SK-N-SH (cell line): Measurements from ENCODE around the gene KIF1A. TPM values are rescaled to one million over a fixed set of nuclear protein-coding genes. Genes with fewer than 3 reads are reported as not detected.
"Not testable (repeated sequence)": the region's sequence is repeated elsewhere in the genome, so short reads cannot be mapped to it uniquely, and the experiment has no call there.

ENCODE experiments used
- CTCF ChIA-PET: fragments of 300-600, 350-600 bp; formaldehyde crosslinking; extraction: SDS; loops from one replicate; lab custom pipeline; 2021; lab: Yijun Ruan, JAX
- POLR2A ChIA-PET: fragments of 350-600 bp; sonication (Branson Sonifier 250); formaldehyde crosslinking; extraction: SDS; loops from one replicate; lab custom pipeline; 2020; ENCODE audit warnings: antibody characterized with exemption, inconsistent platforms; lab: Yijun Ruan, JAX
- DNase-seq: peaks from one replicate; pipeline ENCODE4 v3.0.0; 2012
- H2AFZ ChIP-seq: fragments of 200-600 bp; sonication (generic); 2 replicates; pipeline ENCODE4 v1.8.1; 2016; ENCODE audit warnings: antibody characterized with exemption, mild to moderate bottlenecking, low read depth
- H3F3A ChIP-seq: fragments of 200-600 bp; sonication (generic); replicated peaks from 2 replicates; pipeline ENCODE3; 2016; ENCODE audit warnings: antibody characterized with exemption, mild to moderate bottlenecking; ENCODE audit not compliant: insufficient read depth
- H3K27ac ChIP-seq, 2 experiments: fragments of 200-500 bp in 1 of 2; fragments of 200-600 bp in 1 of 2; sonication (Bioruptor generic) in 1 of 2; sonication (generic), shearing (Covaris generic) in 1 of 2; 2 replicates each; pipeline versions ENCODE4 v1.5.1 to v1.6.1; 2014 to 2016; ENCODE audit warnings: low read depth in 2 of 2, inconsistent platforms in 1 of 2, low read length in 1 of 2, mild to moderate bottlenecking in 1 of 2, mixed read lengths in 1 of 2
- H3K27me3 ChIP-seq: fragments of 200-600 bp; sonication (generic), shearing (Covaris generic); 2 replicates; pipeline ENCODE4 v1.6.1; 2016; ENCODE audit warnings: mixed run types; ENCODE audit not compliant: insufficient read depth
- H3K36me3 ChIP-seq, 2 experiments: fragments of 200-500 bp in 1 of 2; fragments of 200-600 bp in 1 of 2; sonication (Bioruptor generic) in 1 of 2; sonication (generic) in 1 of 2; replicated peaks in 1 of 2; 2 replicates each; pipeline versions ENCODE3 to v1.5.1; 2014 to 2016; ENCODE audit warnings: low read length in 1 of 2, mild to moderate bottlenecking in 1 of 2; ENCODE audit not compliant: insufficient read depth in 2 of 2, control insufficient read depth in 1 of 2
- H3K4me1 ChIP-seq, 2 experiments: fragments of 200-500 bp in 1 of 2; fragments of 200-600 bp in 1 of 2; sonication (Bioruptor generic) in 1 of 2; sonication (generic), shearing (Covaris generic) in 1 of 2; 2 replicates each; pipeline versions ENCODE4 v1.5.1 to v1.6.1; 2014 to 2016; ENCODE audit warnings: low read depth in 1 of 2, low read length in 1 of 2, mixed run types in 1 of 2; ENCODE audit not compliant: insufficient read depth in 2 of 2, control insufficient read depth in 1 of 2
- H3K4me2 ChIP-seq: fragments of 200-600 bp; sonication (generic), shearing (Covaris generic); 2 replicates; pipeline ENCODE4 v1.6.1; 2017; ENCODE audit warnings: mixed run types
- H3K4me3 ChIP-seq, 2 experiments: fragments of 200-500 bp in 1 of 2; fragments of 200-600 bp in 1 of 2; sonication (Bioruptor generic) in 1 of 2; sonication (generic), shearing (Covaris generic) in 1 of 2; 2 replicates each; pipeline versions ENCODE4 v1.5.1 to v1.8.1; 2014 to 2016; ENCODE audit warnings: low read depth in 2 of 2, inconsistent platforms in 1 of 2, low read length in 1 of 2, mild to moderate bottlenecking in 1 of 2, mixed read lengths in 1 of 2, moderate library complexity in 1 of 2
- H3K79me2 ChIP-seq: fragments of 200-600 bp; sonication (generic); 2 replicates; pipeline ENCODE4 v1.8.1; 2017; ENCODE audit warnings: mild to moderate bottlenecking; ENCODE audit not compliant: insufficient read depth
- H3K9ac ChIP-seq: fragments of 200-600 bp; sonication (generic); 2 replicates; pipeline ENCODE4 v1.6.1; 2017; ENCODE audit warnings: mixed run types
- H3K9me2 ChIP-seq: fragments of 200-600 bp; sonication (generic); 2 replicates; pipeline ENCODE4 v1.6.1; 2017; ENCODE audit warnings: mixed run types
- H3K9me3 ChIP-seq: fragments of 200-600 bp; sonication (generic); 2 replicates; pipeline ENCODE4 v1.6.1; 2017; ENCODE audit warnings: mixed run types, mild to moderate bottlenecking, moderate library complexity
- H4K20me1 ChIP-seq: fragments of 200-600 bp; sonication (generic); 2 replicates; pipeline ENCODE4 v1.6.1; 2017; ENCODE audit warnings: mild to moderate bottlenecking, mixed run types; ENCODE audit not compliant: insufficient read depth
- WGBS: methylation state at CpG from one replicate; pipeline ENCODE4 v1.1.6; 2017; ENCODE audit warnings: low lambda C conversion rate; 5-methylcytosine and 5-hydroxymethylcytosine counted together
- polyA plus RNA-seq, 3 experiments: library from polyadenylated mRNA; depleted of rRNA; stranded (reverse); fragments of >200 nt; gene quantifications; 2 replicates each; pipeline ENCODE4 v1.2.3, GENCODE V29; 2012

KIF1A gene
- polyA plus RNA-seq, 1 of the 3 experiments (the other 2 are of a cell fraction), result 0.21 TPM

DNA sequence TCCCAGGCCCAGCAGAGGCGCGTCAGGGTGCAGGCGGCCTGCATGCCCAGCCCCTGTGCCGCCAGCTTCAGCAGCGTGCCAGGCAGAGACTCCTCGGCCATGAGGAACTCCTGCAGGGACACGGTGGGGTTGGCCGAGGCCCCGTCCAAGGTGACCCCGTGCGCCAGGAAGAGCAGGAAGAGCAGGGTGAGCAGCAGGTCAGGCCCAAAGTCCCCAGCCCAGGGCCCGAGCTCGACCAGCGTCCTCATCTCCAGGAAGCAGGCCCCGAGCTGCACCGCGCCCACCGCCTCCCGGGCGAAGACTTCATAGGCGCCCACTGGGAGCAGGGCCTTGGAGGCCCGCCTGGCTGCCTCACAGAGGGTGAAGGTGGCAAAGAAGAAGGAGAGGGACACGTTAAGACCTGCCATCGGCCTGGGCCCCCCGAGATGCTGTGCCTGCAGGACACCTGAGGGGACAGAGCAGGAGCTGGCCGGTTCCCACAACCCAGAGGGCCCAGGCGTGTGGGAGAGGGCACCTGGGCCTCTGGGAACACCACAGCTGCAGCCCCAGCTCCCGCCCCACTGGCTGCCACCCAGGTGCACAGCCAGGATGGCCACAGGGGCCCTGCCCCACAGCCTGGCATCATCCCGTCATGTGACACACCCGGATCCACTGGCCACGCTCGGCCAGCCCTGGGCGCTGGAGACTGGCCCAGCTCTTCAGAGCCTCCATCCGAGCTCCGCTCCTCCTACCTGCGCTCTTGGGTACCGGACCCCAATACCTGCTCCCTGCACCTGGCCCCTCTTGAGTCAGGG is 137.4 kb downstream of the KIF1A start, which contains the start of gene AQP12B:
TSS of gene AQP12B (minus strand) at position 455 of the 794 bp plus-strand sequence. CDS start at position 407, 48 bp downstream.
- POLR2A ChIA-PET, H3K9me2 ChIP-seq, H3K4me2 ChIP-seq, H3K36me3 ChIP-seq, H3K79me2 ChIP-seq, H3K4me3 ChIP-seq, H3F3A ChIP-seq, H3K9ac ChIP-seq, CTCF ChIA-PET, H3K9me3 ChIP-seq, DNase-seq, H3K4me1 ChIP-seq, H2AFZ ChIP-seq, H3K27me3 ChIP-seq, H4K20me1 ChIP-seq, H3K27ac ChIP-seq: not testable (repeated sequence)
- 67% methylated on average over 7 of the region's 37 CpGs for WGBS

DNA sequence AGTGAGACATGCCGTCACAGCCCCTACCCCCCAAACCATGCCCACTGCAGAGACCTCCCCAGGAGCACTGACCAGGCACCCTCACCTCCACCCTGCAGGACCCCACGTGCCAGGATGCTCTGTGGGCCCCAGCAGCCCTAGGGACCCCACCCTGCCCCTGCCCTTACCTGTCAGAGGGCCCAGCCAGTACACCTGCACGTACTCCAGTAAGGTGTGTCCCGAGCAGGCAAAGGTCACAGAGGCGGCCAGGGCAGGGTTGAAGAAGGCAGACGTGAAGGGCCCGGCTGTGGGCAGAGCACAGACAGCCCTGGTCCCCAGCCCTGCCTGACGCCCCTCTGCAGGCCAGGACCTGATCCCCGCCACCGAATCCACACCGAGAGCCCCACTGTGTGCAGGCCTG is 139.8 kb downstream of the KIF1A start:
- H3K9me2 ChIP-seq, H3K36me3 ChIP-seq, DNase-seq, H3K79me2 ChIP-seq, H3K4me1 ChIP-seq, H3K4me3 ChIP-seq, H3K4me2 ChIP-seq, H3K9ac ChIP-seq, H3K27me3 ChIP-seq, H3K9me3 ChIP-seq, H4K20me1 ChIP-seq, H3K27ac ChIP-seq, POLR2A ChIA-PET, H2AFZ ChIP-seq, CTCF ChIA-PET, H3F3A ChIP-seq: not testable (repeated sequence)
- WGBS, result 0% methylated on average over 1 of the region's 11 CpGs

DNA sequence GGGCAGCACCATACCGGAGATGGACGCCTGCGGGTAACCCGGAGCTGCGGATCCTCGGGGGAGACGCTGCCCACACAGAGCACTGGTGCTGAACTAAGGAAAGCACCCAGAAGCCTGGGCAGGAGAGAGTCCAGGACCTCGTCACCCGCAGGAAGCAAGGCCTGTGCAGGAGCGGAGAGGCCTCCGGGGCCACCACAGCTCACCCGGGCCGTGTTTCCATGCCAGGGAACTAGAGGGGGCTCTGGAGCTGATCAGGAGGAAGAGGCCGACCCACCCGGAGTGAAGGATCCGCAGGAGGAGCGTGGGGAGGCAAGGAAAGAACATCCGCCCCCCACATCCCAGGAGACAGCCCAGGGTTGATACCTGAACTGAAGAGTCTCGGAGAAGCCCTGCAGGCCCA is 141.1 kb downstream of the KIF1A start:
- H3F3A ChIP-seq, H3K27me3 ChIP-seq, H3K9ac ChIP-seq, H3K9me2 ChIP-seq, H2AFZ ChIP-seq, DNase-seq, CTCF ChIA-PET, H4K20me1 ChIP-seq, H3K9me3 ChIP-seq, H3K27ac ChIP-seq, H3K4me3 ChIP-seq, H3K4me2 ChIP-seq, H3K4me1 ChIP-seq, H3K36me3 ChIP-seq, H3K79me2 ChIP-seq, POLR2A ChIA-PET: not testable (repeated sequence)
- WGBS, result no CpG with 5 or more reads among the region's 19 CpGs

DNA sequence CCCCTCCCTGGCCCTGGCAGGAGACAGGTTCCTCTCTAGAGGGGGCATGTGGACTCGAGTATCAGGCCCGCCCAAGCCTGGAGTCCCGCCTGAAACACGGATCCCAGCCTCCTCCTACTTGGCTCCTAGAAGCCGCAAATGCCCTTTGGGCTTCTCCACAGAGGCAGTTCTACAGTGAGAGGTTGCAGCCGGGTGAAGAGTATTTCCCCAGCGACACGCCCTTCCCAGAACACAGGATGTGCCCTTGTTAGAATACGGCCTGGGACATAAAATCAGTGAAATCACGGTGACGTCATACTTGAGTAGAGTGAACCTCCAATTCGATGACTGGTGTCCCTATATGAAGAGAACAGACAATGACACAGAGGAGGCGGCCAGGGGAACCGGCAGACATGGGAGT is 142.0 kb downstream of the KIF1A start:
- H3K27me3 ChIP-seq, H3K4me1 ChIP-seq, H3F3A ChIP-seq, H3K79me2 ChIP-seq, H3K9ac ChIP-seq, H3K9me2 ChIP-seq, CTCF ChIA-PET, DNase-seq, H3K4me3 ChIP-seq, H3K4me2 ChIP-seq, H3K9me3 ChIP-seq, H3K27ac ChIP-seq, H4K20me1 ChIP-seq, POLR2A ChIA-PET, H2AFZ ChIP-seq, H3K36me3 ChIP-seq: not testable (repeated sequence)
- WGBS, result 40% methylated on average over 3 of the region's 14 CpGs

DNA sequence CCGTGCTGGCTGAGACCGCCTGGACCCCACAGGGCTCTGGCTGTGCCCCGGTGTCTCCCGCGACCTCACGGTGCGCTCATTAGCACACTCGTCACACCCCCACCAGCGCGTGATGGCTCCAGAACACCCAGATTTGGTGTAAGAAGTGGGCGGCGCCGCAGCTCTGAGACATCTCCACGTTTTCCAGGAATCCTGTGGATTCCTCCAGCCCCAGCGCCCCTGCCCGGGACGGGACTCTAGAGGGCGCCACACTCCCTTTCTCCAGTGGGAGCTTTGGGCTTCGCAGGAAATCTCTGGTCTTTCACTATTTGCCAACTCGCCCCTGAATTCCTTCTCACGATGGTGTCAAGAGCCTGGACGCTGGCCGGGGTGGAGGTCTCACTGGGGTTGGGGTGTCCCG is 144.7 kb downstream of the KIF1A start:
- CTCF ChIA-PET, result interaction anchor here (1.8 kb wide), 1 partner anchor 165 kb away, joined by 7 read pairs; no protein-coding TSS in a partner anchor
- H3K79me2 ChIP-seq, H3F3A ChIP-seq, H3K36me3 ChIP-seq, H3K4me3 ChIP-seq, H2AFZ ChIP-seq, H3K4me2 ChIP-seq, H3K27me3 ChIP-seq, DNase-seq, H3K9ac ChIP-seq, POLR2A ChIA-PET, H3K27ac ChIP-seq, H3K9me2 ChIP-seq, H3K4me1 ChIP-seq, H4K20me1 ChIP-seq, H3K9me3 ChIP-seq: not testable (repeated sequence)
- WGBS, result no CpG with 5 or more reads among the region's 24 CpGs

DNA sequence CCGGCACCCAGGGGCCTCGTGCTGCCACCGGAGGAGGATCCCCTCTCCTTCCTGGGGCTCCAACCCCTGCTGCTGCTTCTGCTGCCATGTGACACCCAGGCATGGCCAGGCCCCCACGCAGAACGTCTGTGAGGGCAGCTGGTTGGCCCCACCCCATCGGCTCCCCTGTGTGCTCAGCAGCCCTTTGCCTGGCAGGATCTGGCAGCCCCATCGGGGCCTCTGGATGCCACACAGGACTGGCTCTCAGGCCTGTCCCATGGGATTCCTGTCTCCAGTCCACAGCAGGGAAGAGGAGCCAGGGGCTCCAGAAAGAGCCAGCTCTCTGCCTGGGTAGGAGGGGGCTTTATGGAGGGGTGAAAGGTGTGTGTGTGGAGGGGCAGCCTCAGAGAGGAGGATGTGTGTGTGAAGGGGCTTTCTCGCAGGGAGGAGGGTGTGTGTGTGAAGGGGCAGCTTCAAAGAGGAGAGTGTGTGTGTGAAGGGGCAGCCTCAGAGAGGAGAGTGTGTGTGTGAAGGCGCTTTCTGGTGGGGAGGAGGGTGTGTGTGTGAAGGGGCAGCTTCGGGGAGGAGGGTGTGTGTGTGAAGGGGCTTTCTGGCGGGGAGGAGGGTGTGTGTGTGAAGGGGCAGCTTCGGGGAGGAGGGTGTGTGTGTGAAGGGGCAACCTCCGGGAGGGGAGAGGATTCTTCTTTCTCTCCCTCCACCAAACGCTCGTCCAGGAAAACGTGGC is 145.4 kb downstream of the KIF1A start:
- CTCF ChIA-PET, result interaction anchor here (1.8 kb wide), 1 partner anchor 166 kb away, joined by 7 read pairs; no protein-coding TSS in a partner anchor
- POLR2A ChIA-PET, H2AFZ ChIP-seq: not testable (repeated sequence)

More for the DNA sequence above, 145.4 kb downstream of the KIF1A start:
- H3K9me2 ChIP-seq, H3K9me3 ChIP-seq, H3K36me3 ChIP-seq, H3F3A ChIP-seq, DNase-seq, H3K4me2 ChIP-seq, H3K79me2 ChIP-seq, H4K20me1 ChIP-seq, H3K4me3 ChIP-seq, H3K4me1 ChIP-seq, H3K27ac ChIP-seq, H3K9ac ChIP-seq, H3K27me3 ChIP-seq: not testable (repeated sequence)
- 35% methylated on average over 9 of the region's 16 CpGs for WGBS
